ENCODE measurements around the gene CLSTN2.

The CLSTN2 gene

DNA sequence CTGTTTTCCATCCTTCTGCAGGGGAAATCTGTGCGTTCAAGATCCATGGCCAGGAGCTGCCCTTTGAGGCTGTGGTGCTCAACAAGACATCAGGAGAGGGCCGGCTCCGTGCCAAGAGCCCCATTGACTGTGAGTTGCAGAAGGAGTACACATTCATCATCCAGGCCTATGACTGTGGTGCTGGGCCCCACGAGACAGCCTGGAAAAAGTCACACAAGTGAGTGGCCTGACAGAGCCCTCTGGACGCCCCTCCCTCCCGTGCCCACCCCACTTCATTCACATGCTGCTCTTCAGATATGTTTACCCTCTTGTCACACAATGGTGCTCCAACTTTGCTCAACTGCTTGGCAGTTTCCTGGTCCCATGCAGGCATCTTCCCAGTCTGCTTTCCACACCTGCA lies 468.6 kb downstream of the CLSTN2 start:
- ChIA-PET POLR2A (no interaction called here), CTCF (no interaction called here)
- TF ChIP-seq, protein P1, sequence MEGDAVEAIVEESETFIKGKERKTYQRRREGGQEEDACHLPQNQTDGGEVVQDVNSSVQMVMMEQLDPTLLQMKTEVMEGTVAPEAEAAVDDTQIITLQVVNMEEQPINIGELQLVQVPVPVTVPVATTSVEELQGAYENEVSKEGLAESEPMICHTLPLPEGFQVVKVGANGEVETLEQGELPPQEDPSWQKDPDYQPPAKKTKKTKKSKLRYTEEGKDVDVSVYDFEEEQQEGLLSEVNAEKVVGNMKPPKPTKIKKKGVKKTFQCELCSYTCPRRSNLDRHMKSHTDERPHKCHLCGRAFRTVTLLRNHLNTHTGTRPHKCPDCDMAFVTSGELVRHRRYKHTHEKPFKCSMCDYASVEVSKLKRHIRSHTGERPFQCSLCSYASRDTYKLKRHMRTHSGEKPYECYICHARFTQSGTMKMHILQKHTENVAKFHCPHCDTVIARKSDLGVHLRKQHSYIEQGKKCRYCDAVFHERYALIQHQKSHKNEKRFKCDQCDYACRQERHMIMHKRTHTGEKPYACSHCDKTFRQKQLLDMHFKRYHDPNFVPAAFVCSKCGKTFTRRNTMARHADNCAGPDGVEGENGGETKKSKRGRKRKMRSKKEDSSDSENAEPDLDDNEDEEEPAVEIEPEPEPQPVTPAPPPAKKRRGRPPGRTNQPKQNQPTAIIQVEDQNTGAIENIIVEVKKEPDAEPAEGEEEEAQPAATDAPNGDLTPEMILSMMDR (IDR thresholded peaks at IDR 0.05; ENCODE audit: control extremely low read depth, extremely low read depth, low read depth, missing control alignments) = no peak
- DNase-seq (ENCODE audit: extremely low spot score) = no peak

DNA sequence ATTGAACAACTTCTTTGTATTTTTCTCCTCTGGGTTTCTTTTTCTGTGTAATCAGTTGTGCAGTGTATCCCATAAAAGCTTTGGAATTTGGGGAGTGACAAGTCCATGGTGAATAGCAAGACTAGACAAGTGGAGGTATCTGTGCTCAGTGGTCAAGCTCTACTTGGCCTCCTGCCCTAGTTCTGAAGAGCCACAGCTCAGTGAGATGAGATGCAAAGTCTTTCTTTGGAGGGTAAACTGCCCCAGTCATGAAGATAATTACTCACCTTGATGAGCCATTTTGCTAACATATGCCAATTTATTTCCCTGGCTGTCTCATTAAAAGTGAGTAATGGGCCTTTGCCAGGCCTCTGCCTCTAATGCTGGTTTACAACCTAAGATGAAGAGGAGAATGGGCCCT lies 471.7 kb downstream of the CLSTN2 start:
- ChIA-PET CTCF (interaction anchor here (1.7 kb wide), 1 partner anchor 10 kb away, joined by 5 read pairs; no protein-coding TSS in a partner anchor), POLR2A (no interaction called here)
- TF ChIP-seq, protein P1 (IDR thresholded peaks at IDR 0.05; ENCODE audit: control extremely low read depth, extremely low read depth, low read depth, missing control alignments) = no peak
- DNase-seq (ENCODE audit: extremely low spot score) = no peak

DNA sequence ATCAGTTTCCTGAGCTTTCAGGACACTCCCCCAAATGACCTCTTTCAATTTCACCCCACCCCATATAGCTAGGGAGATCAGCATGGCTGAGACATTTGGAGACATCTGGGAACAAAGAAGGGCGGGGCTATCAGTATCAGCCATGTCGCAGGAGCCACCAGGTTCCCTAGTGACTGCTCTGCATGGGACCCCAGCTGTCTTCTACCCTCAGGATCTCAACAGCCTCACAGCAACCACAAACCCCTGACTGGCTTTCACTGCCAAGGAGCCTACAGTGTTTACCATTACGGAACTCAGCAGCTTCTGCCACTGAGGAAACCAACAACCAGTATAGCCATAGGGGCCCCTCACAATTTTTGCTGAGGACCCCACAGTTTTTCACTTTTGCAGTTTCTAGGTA lies 473.3 kb downstream of the CLSTN2 start:
- no peak for DNase-seq (ENCODE audit: extremely low spot score)
- TF ChIP-seq, protein P1 (IDR thresholded peaks at IDR 0.05; ENCODE audit: control extremely low read depth, extremely low read depth, low read depth, missing control alignments) = no peak
- CTCF ChIA-PET = interaction anchor here (0.7 to 1.7 kb wide), 2 partner anchors 8 to 13 kb away, joined by 3 to 5 read pairs; no protein-coding TSS in a partner anchor
- POLR2A ChIA-PET = no interaction called here

DNA sequence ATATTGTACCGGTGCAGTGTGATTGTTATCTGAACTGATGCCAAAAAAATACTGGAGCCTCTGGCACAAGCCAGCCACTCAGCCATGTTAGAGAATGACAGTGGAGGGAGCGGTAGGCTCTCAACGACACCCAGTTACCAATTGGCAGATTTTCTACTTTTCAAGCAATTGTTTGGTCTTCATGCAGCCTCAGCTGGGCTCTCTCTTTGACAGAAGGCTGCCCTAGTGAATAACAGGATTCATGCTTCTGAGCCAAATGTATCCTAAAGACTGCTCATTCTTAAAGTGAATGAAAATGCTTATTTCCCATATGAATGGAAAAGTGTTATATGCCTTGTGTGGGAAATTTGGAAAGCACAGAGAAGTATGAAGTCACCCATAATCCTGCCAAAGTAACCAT lies 481.7 kb downstream of the CLSTN2 start:
- ChIA-PET CTCF (interaction anchor here (0.8 to 1.6 kb wide), 3 partner anchors 9 kb away, joined by 3 to 5 read pairs (median 3); no protein-coding TSS in a partner anchor), POLR2A (no interaction called here)
- TF ChIP-seq, protein P1 (IDR thresholded peaks at IDR 0.05; ENCODE audit: control extremely low read depth, extremely low read depth, low read depth, missing control alignments) = no peak
- no peak for DNase-seq (ENCODE audit: extremely low spot score)

DNA sequence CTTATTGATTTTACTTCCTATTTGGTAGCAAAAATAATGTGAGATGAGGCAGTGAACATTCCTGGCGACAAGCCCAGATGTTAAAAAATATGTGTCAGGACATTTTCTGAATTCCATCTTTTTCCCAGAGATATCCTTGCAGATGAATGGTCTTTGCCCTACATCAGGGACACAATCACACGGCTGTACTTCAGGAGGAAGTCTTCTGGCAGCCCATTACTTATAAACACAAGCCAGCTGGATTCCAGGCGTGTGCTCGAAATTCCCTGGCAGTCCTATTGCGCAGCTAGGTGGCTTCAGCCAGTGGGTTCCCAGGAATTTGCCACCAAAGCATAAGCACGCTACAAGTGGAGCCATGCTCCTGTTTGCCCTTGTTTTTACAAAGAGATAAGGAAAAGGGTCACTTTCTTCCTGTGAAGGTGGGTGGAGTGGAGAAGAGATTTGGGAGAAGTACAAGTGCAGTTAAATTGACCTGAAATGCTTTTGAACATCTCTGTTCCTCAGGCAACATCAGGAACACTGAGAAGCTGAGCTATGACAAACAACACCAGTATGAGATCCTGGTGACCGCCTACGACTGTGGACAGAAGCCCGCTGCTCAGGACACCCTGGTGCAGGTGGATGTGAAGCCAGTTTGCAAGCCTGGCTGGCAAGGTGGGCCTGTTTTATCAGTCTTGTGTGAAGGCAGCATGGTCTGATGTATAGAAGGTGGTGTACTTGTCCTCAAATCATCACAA lies 485.8 kb downstream of the CLSTN2 start:
- ChIA-PET POLR2A (no interaction called here), CTCF (interaction anchor here (1.0 to 1.1 kb wide), 2 partner anchors 11 to 13 kb away, joined by 3 read pairs; no protein-coding TSS in a partner anchor)
- TF ChIP-seq, protein P1 (IDR thresholded peaks at IDR 0.05; ENCODE audit: control extremely low read depth, extremely low read depth, low read depth, missing control alignments) = no peak
- DNase-seq (ENCODE audit: extremely low spot score) = no peak

DNA sequence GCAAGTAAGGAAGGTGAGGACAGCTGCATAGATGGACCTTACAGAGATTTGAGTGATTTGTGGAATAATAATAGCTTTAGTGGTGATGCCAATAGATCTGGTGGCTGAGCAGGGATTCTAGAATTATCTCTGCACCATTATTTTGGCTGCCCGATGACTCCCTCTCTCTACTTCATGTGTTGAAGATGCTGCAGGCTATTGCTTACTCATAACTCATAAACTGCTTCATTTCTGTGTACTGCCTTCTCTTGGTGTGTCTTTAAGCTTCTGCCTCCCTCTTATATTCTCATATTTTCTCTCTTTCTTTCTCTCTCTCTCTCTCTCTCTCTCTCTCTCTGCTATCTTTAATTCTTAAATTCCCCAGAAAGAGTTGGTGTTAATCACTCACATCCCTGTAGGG lies 486.9 kb downstream of the CLSTN2 start:
- ChIA-PET CTCF (interaction anchor here (1.0 to 1.6 kb wide), 2 partner anchors 11 to 14 kb away, joined by 3 to 6 read pairs; no protein-coding TSS in a partner anchor), POLR2A (no interaction called here)
- TF ChIP-seq, protein P1 (IDR thresholded peaks at IDR 0.05; ENCODE audit: control extremely low read depth, extremely low read depth, low read depth, missing control alignments) = no peak
- no peak for DNase-seq (ENCODE audit: extremely low spot score)
